ENCODE results near the gene JUN. TPM values are rescaled to one million over a fixed set of nuclear protein-coding genes. Genes with fewer than 3 reads are reported as not detected.

The JUN gene
- total and polyA plus RNA-seq, 2 donors (not counting 3 experiments of a cell fraction or from before 2014, with no cell fraction given): 88.3 to 89.3 TPM

GRCh38 chr1:58783090-58783992, 506 bp downstream of the JUN start:
- H4K20me1 ChIP-seq (replicated peaks; ENCODE audit: control insufficient read depth, extremely low read depth, insufficient read depth, low read length): no peaks in the 10 kb centered on the region
- H3K27ac ChIP-seq (ENCODE audit: insufficient read depth, low read depth, low read length): peak overlapping the region; percentile 92
- H3K4me1 ChIP-seq (ENCODE audit: control insufficient read depth, extremely low read depth, insufficient read depth, low read length): peaks cover 30% of the 10 kb centered on the region
- peak overlapping the region; percentile 98 for H3K9ac ChIP-seq (replicated peaks; ENCODE audit: extremely low read depth, insufficient read depth, low read length)
- H3K36me3 ChIP-seq (ENCODE audit: control insufficient read depth in 2 of 2, extremely low read depth in 1 of 2, insufficient read depth in 2 of 2, low read length in 2 of 2): no peaks in the 10 kb centered on the region
- TSS peak; percentile 54 for BruUV-seq (replicated peaks)
- TF ChIP-seq MAX (IDR thresholded peaks at IDR 0.05; ENCODE audit: insufficient read depth, insufficient read length) (no peak), POLR2A (IDR thresholded peaks at IDR 0.05; ENCODE audit: low read depth, low read length) (no peak), CTCF (IDR thresholded peaks at IDR 0.05; ENCODE audit: extremely low read depth in 1 of 2, insufficient read depth in 1 of 2, low read depth in 1 of 2, low read length in 2 of 2) (no peak), GATA2 (IDR thresholded peaks at IDR 0.05; ENCODE audit: insufficient read depth, insufficient read length, low read depth, low read length) (no peak), JUN (IDR thresholded peaks at IDR 0.05; ENCODE audit: borderline replicate concordance, insufficient read depth, insufficient read length, low read depth) (no peak), POLR2AphosphoS5 (IDR thresholded peaks at IDR 0.05; ENCODE audit: insufficient read depth, low read depth, low read length) (no peak), MYC (IDR thresholded peaks at IDR 0.05; ENCODE audit: low read depth, low read length) (no peak), EZH2 (IDR thresholded peaks at IDR 0.05; ENCODE audit: borderline replicate concordance, low read depth, low read length, severe bottlenecking) (no peak), FOS (IDR thresholded peaks at IDR 0.05; ENCODE audit: borderline replicate concordance, insufficient read depth, low read length) (no peak)
- H3K4me3 ChIP-seq (replicated peaks in 1 of 3; ENCODE audit: insufficient read depth in 1 of 3, low read depth in 1 of 3, low read length in 3 of 3): peak overlapping the region; percentile 52 to 91 (median 80)
- no peak overlapping the region for H2AFZ ChIP-seq (ENCODE audit: low read depth, low read length)
- DNase-seq (ENCODE audit: low read depth, low spot score): peak; percentile 63
- no peaks in the 10 kb centered on the region for H3K9me3 ChIP-seq (replicated peaks; ENCODE audit: control insufficient read depth, insufficient read depth, low read length)
- no peaks in the 10 kb centered on the region for H3K9me1 ChIP-seq (replicated peaks; ENCODE audit: control insufficient read depth, extremely low read depth, insufficient read depth, low read length)
- peak overlapping the region; percentile 0 for H3K4me2 ChIP-seq (ENCODE audit: insufficient read depth, low read length)
- dilution Hi-C loops (cut with MboI; ENCODE audit: extremely low pct_ligation_motif_present, low sequenced_read_pairs): no loop called here
- POLR2A ChIA-PET: interaction anchor here (0.6 to 3.1 kb wide), 22 partner anchors 10 to 976 kb away, joined by 3 to 23 read pairs (median 4); partner anchors contain the start of gene FGGY
- CTCF ChIA-PET: interaction anchor here (0.6 to 1.8 kb wide), 7 partner anchors 10 to 915 kb away, joined by 3 to 15 read pairs (median 3); no protein-coding TSS in a partner anchor
- intact Hi-C loops (cut with micrococcal nuclease): loop anchor here (5.0 kb wide), 1 partner anchor 266 kb away; no protein-coding TSS in a partner anchor
- H3K79me2 ChIP-seq (ENCODE audit: control insufficient read depth, insufficient read depth, low read length): peaks cover 35% of the 10 kb centered on the region
- FAIRE-seq: no peak
- H3K27me3 ChIP-seq (ENCODE audit: control insufficient read depth in 2 of 2, insufficient read depth in 2 of 2, low read length in 2 of 2): no peaks in the 10 kb centered on the region

Measured in endothelial cell of umbilical vein (primary cell).